Stimulated activated naive CD8-positive, alpha-beta T cell treated with anti-CD3 and anti-CD28 coated beads, Interleukin-15, Interleukin-2, amounts not matched to agents 100 ng/mL and 50 ng/mL, for 24 hours (primary cell): Measurements from ENCODE around the gene OPCML.

ENCODE experiments used
- H3K27ac Mint-ChIP-seq: one replicate; pipeline ENCODE4 v1.8.0; 2021; ENCODE audit warnings: mild to moderate bottlenecking, mixed read lengths
- H3K27me3 Mint-ChIP-seq: one replicate; pipeline ENCODE4 v1.8.0; 2021; ENCODE audit warnings: mixed read lengths
- H3K36me3 Mint-ChIP-seq: one replicate; pipeline ENCODE4 v1.8.0; 2021; ENCODE audit warnings: low read depth, mixed read lengths
- H3K4me1 Mint-ChIP-seq: one replicate; pipeline ENCODE4 v1.8.0; 2021; ENCODE audit warnings: low read depth, mixed read lengths
- H3K4me3 Mint-ChIP-seq: one replicate; pipeline ENCODE4 v1.8.0; 2021; ENCODE audit warnings: mild to moderate bottlenecking, mixed read lengths
- H3K9me3 Mint-ChIP-seq: one replicate; pipeline ENCODE4 v1.8.0; 2021; ENCODE audit warnings: mixed read lengths

Gene OPCML

DNA sequence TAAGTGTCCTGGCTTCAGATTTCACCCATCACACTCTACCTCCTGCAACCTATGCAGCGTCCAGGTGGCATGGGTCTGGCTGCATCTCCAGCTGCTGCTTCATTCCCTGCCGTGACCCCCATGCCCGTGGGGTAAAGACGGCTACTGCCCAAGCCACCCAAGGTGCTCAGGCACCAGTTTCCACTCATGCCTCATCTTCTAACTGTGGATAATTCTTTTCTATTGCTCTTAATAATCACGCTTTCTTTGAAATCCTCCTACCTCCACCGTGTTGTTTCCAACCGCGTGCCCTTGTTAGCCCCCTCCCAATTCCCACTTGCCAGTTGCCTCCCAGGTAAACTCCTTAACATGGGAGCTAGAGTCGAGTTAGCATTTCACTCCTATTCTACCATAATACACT is 738.5 kb downstream of the OPCML start:
- no peaks in the 10 kb centered on the region for H3K4me1 Mint-ChIP-seq
- no peak overlapping the region for H3K27ac Mint-ChIP-seq
- no peaks in the 10 kb centered on the region for H3K27me3 Mint-ChIP-seq
- no peak overlapping the region for H3K4me3 Mint-ChIP-seq
- H3K36me3 Mint-ChIP-seq, result no peaks in the 10 kb centered on the region
- peaks cover 5% of the 10 kb centered on the region for H3K9me3 Mint-ChIP-seq

- Mint-ChIP-seq H3K9me3 (peaks cover 5% of the 10 kb centered on the region), H3K4me1 (no peaks in the 10 kb centered on the region), H3K4me3 (no peak overlapping the region), H3K27ac (no peak overlapping the region), H3K36me3 (no peaks in the 10 kb centered on the region), H3K27me3 (no peaks in the 10 kb centered on the region)
These were observed 739.8 kb downstream of the OPCML start for GRCh38 chr11:132792341-132793140.

GRCh38 chr11:132790971-132791370 is 741.3 kb downstream of the OPCML start:
- Mint-ChIP-seq H3K4me1 (no peaks in the 10 kb centered on the region), H3K27ac (no peak overlapping the region), H3K36me3 (no peaks in the 10 kb centered on the region), H3K9me3 (peaks cover 5% of the 10 kb centered on the region), H3K27me3 (no peaks in the 10 kb centered on the region), H3K4me3 (no peak overlapping the region)

DNA sequence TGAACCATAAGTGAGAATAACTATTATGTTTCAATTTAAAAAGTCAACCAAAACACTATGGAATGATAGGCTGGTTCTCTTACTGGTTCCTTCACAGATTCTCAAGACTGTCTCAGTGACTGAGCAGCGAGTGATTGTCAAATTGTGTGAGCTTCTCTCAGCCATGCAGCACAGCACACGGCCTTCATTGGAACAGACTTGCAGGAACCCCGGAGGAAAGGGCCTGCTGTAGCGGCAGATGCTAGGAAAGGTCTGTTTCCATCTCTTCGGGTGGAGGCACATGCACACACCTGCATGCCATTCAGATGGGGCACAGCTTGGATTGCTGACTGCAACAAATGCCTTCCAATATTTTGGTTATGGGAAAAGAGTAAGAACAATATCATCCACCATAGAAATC is 741.8 kb downstream of the OPCML start:
- Mint-ChIP-seq H3K36me3 (no peaks in the 10 kb centered on the region), H3K4me1 (no peaks in the 10 kb centered on the region), H3K9me3 (peaks cover 5% of the 10 kb centered on the region), H3K4me3 (no peak overlapping the region), H3K27ac (no peak overlapping the region), H3K27me3 (no peaks in the 10 kb centered on the region)

DNA sequence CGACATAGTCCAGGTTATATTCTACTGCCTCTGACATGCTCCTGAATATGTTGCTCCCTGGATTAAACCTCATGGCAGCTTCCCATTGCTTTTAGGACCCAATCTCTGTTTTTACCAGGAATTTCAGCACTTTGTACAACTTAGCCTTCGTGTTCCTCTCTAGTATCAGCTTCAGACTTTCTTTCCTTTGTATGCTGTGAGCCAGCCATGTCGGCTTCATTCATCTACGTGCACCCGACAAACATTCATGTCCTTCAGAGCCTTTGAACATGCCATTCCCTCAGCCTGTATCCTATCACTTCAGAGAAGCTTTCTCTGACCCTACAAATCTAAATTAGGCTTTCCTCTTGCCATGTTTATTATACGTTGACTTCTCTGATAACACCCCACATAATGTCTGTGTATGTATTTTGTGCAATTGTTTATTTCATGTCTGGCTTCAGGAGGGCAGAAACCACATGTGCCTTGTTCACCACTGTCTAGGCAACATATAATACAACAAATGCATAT is 743.4 kb downstream of the OPCML start:
- no peaks in the 10 kb centered on the region for H3K27me3 Mint-ChIP-seq
- H3K36me3 Mint-ChIP-seq, result no peaks in the 10 kb centered on the region
- H3K4me1 Mint-ChIP-seq, result no peaks in the 10 kb centered on the region
- no peak overlapping the region for H3K27ac Mint-ChIP-seq
- H3K4me3 Mint-ChIP-seq, result no peak overlapping the region
- H3K9me3 Mint-ChIP-seq, result peaks cover 2% of the 10 kb centered on the region

DNA sequence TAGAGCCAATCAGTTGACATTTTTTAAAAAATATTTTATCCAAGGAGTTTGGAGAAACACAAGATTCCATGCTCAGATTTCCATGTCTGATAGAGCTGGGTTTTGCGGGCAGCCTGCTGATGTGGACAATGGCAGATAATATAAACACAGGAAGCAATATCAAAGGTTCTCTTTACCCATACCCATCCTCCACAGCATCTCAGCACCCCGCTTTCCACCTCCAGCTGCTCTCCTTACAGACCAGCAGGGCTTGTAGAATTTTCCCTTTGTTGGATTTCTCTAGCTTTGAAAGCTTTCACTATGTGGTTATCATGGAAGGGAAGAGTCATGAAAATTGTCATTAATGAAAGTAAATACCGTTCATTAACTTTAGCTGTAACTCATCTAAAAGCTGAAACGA is 746.4 kb downstream of the OPCML start:
- no peaks in the 10 kb centered on the region for H3K36me3 Mint-ChIP-seq
- no peak overlapping the region for H3K27ac Mint-ChIP-seq
- no peak overlapping the region for H3K4me3 Mint-ChIP-seq
- H3K27me3 Mint-ChIP-seq, result no peaks in the 10 kb centered on the region
- no peaks in the 10 kb centered on the region for H3K9me3 Mint-ChIP-seq
- no peaks in the 10 kb centered on the region for H3K4me1 Mint-ChIP-seq

DNA sequence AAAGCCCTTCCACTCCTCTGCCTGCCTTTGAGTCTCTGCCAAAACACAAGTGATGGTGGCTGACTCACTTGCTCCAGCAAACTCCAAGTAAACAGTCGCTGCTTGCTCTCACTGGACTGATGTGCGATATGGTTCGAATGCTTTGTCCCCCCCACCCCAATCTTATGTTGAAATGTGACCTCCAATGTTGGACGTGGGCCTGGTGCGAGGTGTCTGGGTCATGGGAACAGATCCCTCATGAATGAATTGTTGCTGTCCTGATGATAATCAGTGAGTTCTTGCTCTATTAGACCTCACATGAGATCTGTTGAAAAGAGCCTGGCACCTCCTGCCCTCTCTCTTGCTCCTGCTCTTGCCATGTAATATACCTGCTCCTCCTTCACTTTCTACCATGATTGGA is 747.9 kb downstream of the OPCML start:
- Mint-ChIP-seq H3K27ac (no peak overlapping the region), H3K9me3 (no peaks in the 10 kb centered on the region), H3K36me3 (no peaks in the 10 kb centered on the region), H3K27me3 (no peaks in the 10 kb centered on the region), H3K4me3 (no peak overlapping the region), H3K4me1 (no peaks in the 10 kb centered on the region)

- no peak overlapping the region for H3K27ac Mint-ChIP-seq
- no peaks in the 10 kb centered on the region for H3K36me3 Mint-ChIP-seq
- no peaks in the 10 kb centered on the region for H3K27me3 Mint-ChIP-seq
- H3K4me3 Mint-ChIP-seq, result no peak overlapping the region
- no peaks in the 10 kb centered on the region for H3K9me3 Mint-ChIP-seq
- H3K4me1 Mint-ChIP-seq, result no peaks in the 10 kb centered on the region
These were observed 750.2 kb downstream of the OPCML start for GRCh38 chr11:132782102-132782501.

DNA sequence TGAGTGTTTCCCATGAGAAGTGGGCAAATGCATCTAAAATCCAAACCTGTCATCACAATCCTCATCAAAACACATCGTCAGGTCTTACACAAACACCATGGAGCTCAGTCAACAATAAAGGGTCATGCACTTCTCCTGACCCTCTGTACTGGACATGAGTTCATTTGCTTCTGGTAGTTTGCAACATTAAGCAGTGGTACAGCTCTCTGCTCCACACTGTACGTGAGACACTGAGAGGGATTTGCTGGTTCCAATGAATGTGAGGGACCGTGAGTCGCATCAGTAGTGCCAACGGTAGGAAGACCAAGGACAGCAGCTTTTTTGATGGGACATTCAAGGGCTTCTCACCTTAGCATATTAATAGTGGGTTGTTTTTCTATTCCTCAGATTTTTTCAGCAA is 752.3 kb downstream of the OPCML start:
- Mint-ChIP-seq H3K4me3 (no peak overlapping the region), H3K36me3 (no peaks in the 10 kb centered on the region), H3K27ac (no peak overlapping the region), H3K27me3 (no peaks in the 10 kb centered on the region), H3K4me1 (peaks cover 4% of the 10 kb centered on the region), H3K9me3 (peaks cover 3% of the 10 kb centered on the region)

- Mint-ChIP-seq H3K27ac (no peak overlapping the region), H3K4me3 (no peak overlapping the region), H3K27me3 (no peaks in the 10 kb centered on the region), H3K9me3 (peaks cover 3% of the 10 kb centered on the region), H3K4me1 (peaks cover 4% of the 10 kb centered on the region), H3K36me3 (no peaks in the 10 kb centered on the region)
These were observed 752.8 kb downstream of the OPCML start for GRCh38 chr11:132779497-132779896.

- Mint-ChIP-seq H3K4me3 (no peak overlapping the region), H3K4me1 (peaks cover 8% of the 10 kb centered on the region), H3K9me3 (peaks cover 3% of the 10 kb centered on the region), H3K27me3 (no peaks in the 10 kb centered on the region), H3K27ac (no peak overlapping the region), H3K36me3 (no peaks in the 10 kb centered on the region)
These were observed 755.0 kb downstream of the OPCML start for GRCh38 chr11:132777067-132777975.

DNA sequence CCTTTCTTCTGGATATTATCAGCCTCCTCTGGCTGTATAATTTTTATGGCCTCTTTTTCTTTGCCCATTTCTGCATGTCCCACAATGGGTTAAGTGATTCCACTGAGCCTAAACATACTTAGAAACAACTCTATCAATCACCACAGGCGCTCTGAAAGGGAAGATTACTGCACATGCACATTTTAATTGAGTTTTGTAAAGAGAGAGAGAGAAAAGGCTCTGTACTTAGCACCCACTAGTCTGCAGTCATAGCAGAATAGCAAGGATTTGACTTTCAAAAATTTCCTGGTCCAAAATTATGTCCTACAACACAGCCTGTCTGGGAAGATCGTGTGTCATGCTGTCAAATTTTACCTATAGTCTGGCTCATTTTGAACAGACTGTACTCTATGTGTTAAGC is 758.5 kb downstream of the OPCML start:
- Mint-ChIP-seq H3K4me1 (peaks cover 8% of the 10 kb centered on the region), H3K27ac (no peak overlapping the region), H3K36me3 (no peaks in the 10 kb centered on the region), H3K27me3 (no peaks in the 10 kb centered on the region), H3K9me3 (peaks cover 3% of the 10 kb centered on the region), H3K4me3 (no peak overlapping the region)

DNA sequence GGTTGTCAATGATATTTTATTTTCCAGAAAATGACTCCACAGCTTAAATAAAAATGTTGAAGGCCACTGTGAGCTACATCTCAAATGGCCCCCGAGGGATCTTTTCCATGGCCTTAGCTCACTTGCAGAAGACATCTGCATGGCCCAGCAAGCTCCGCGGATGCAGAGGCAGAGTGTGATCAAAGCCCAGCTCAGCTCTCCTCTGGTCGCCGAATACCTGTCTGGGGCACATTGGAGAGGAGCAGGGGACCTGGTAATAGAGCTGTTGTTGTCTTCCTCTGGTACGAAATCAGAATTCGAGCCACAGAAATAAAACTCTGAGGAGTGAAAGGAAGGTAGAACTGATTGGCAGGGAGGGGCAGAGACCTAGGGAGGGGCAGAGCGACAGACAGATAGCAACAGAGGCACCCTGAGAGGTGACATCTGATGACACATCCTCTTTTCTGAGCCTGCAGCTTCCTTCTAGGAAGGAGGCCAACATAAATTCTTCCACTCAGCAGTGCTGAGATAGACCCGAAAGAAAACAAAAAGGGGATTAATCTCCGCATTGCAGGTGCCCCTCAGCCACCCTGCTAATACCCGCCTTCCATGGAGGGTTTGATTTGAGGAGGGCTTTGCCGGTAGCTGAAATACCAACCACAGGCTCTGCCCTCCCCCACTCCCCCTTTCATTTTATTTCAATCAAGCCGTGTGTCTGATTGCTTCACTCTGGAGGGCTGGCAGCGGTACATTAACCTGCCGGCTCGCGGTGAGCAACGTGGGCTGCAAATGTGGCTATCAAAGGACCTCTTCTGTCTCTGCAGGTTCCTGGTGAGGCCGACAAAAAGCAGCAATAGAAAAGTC is 759.4 kb downstream of the OPCML start:
- peak overlapping the region; percentile 27 for H3K4me3 Mint-ChIP-seq
- H3K27ac Mint-ChIP-seq, result peak overlapping the region; percentile 27
- H3K27me3 Mint-ChIP-seq, result no peaks in the 10 kb centered on the region
- no peaks in the 10 kb centered on the region for H3K36me3 Mint-ChIP-seq
- H3K4me1 Mint-ChIP-seq, result peaks cover 8% of the 10 kb centered on the region
- H3K9me3 Mint-ChIP-seq, result peaks cover 3% of the 10 kb centered on the region

- H3K9me3 Mint-ChIP-seq, result peaks cover 3% of the 10 kb centered on the region
- H3K4me1 Mint-ChIP-seq, result peaks cover 8% of the 10 kb centered on the region
- H3K36me3 Mint-ChIP-seq, result no peaks in the 10 kb centered on the region
- H3K27me3 Mint-ChIP-seq, result no peaks in the 10 kb centered on the region
- no peak overlapping the region for H3K4me3 Mint-ChIP-seq
- no peak overlapping the region for H3K27ac Mint-ChIP-seq
These were observed 760.6 kb downstream of the OPCML start for GRCh38 chr11:132771746-132772145.
